Middle frontal gyrus (tissue), 1 donor: ENCODE data around the gene ARID3B.
"Not testable (repeated sequence)": the region's sequence is repeated elsewhere in the genome, so short reads cannot be mapped to it uniquely, and the experiment has no call there.

Source experiments
- DNase-seq: peaks from one replicate; pipeline ENCODE4 v3.0.0-alpha.2; 2015; ENCODE audit warnings: low spot score; ENCODE audit errors: extremely low spot score

The ARID3B gene

GRCh38 chr15:74535388-74536084, 5.5 kb upstream of the ARID3B start:
- no peak for DNase-seq

GRCh38 chr15:74537736-74538135, 3.3 kb upstream of the ARID3B start:
- DNase-seq: no peak

GRCh38 chr15:74539521-74539920, 1.5 kb upstream of the ARID3B start:
- not testable (repeated sequence) for DNase-seq

- DNase-seq: no peak
These were observed 759 bp upstream of the ARID3B start for GRCh38 chr15:74540161-74540760.

GRCh38 chr15:74541494-74542165, 610 bp downstream of the ARID3B start:
- no peak for DNase-seq

- no peak for DNase-seq
These were observed 1.4 kb downstream of the ARID3B start for GRCh38 chr15:74542166-74543042.

GRCh38 chr15:74543043-74543422, 2.0 kb downstream of the ARID3B start:
- DNase-seq: no peak

- no peak for DNase-seq
These were observed 2.6 kb downstream of the ARID3B start for GRCh38 chr15:74543583-74543982.

- DNase-seq: no peak
These were observed 4.1 kb downstream of the ARID3B start for GRCh38 chr15:74545086-74545485.

GRCh38 chr15:74545776-74546656, 5.0 kb downstream of the ARID3B start:
- DNase-seq: peak; percentile 93

GRCh38 chr15:74547616-74548015, 6.6 kb downstream of the ARID3B start:
- no peak for DNase-seq

GRCh38 chr15:74548241-74548640, 7.2 kb downstream of the ARID3B start:
- DNase-seq: no peak

GRCh38 chr15:74549816-74550215, 8.8 kb downstream of the ARID3B start:
- no peak for DNase-seq

GRCh38 chr15:74551714-74552113, 10.7 kb downstream of the ARID3B start:
- DNase-seq: no peak

GRCh38 chr15:74552773-74553441, 11.9 kb downstream of the ARID3B start:
- DNase-seq: no peak

GRCh38 chr15:74555192-74555591, 14.2 kb downstream of the ARID3B start:
- DNase-seq: no peak

- no peak for DNase-seq
These were observed 17.7 kb downstream of the ARID3B start for GRCh38 chr15:74558706-74559105.

GRCh38 chr15:74563442-74563841, 22.4 kb downstream of the ARID3B start:
- no peak for DNase-seq

GRCh38 chr15:74564182-74564581, 23.2 kb downstream of the ARID3B start:
- no peak for DNase-seq
